ENCODE measurements around the gene RXFP1.
"Not testable (repeated sequence)": the region's sequence is repeated elsewhere in the genome, so short reads cannot be mapped to it uniquely, and the experiment has no call there.

Gene RXFP1

GRCh38 chr4:158622251-158622650 is 100.6 kb downstream of the RXFP1 start:
- no peak overlapping the region for H3K4me3 Mint-ChIP-seq
- no peak overlapping the region for H3K27ac Mint-ChIP-seq
- no peaks in the 10 kb centered on the region for H3K9me3 Mint-ChIP-seq
- H3K4me1 Mint-ChIP-seq = no peaks in the 10 kb centered on the region
- H3K36me3 Mint-ChIP-seq = no peaks in the 10 kb centered on the region
- H3K27me3 Mint-ChIP-seq = peaks cover 13% of the 10 kb centered on the region

DNA sequence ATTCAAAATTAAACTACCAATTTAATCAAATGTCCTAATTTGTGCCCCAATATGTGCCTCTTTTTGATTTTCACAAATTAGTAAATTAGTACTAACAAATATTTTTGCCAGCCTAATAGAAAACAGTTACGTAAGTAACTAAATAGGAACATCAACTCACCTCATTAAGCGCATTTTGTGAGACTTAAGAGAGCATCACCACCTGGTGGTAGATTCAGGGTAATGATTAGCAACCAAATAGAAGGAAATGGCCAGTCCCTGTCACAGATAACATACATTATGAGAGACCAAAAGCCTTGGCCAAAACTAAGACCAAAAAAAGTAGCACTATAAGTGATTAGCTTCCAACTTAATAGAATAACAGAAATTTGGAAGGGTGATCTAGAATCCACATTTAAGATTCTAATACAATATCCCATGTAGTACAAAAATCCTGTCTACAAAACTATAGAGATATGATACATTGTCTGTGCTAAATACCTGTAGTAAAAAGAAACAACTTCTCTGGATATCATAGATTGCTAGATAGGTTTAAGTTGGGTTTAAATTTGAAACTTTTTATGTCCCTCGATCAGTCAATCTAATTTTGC is 103.3 kb downstream of the RXFP1 start:
- Mint-ChIP-seq H3K4me3 (no peak overlapping the region), H3K27ac (no peak overlapping the region), H3K4me1 (no peaks in the 10 kb centered on the region), H3K27me3 (peaks cover 10% of the 10 kb centered on the region), H3K9me3 (no peaks in the 10 kb centered on the region), H3K36me3 (no peaks in the 10 kb centered on the region)

GRCh38 chr4:158625544-158625943 is 103.9 kb downstream of the RXFP1 start:
- Mint-ChIP-seq H3K4me1 (no peaks in the 10 kb centered on the region), H3K27ac (no peak overlapping the region), H3K9me3 (no peaks in the 10 kb centered on the region), H3K4me3 (no peak overlapping the region), H3K36me3 (no peaks in the 10 kb centered on the region), H3K27me3 (peaks cover 10% of the 10 kb centered on the region)

DNA sequence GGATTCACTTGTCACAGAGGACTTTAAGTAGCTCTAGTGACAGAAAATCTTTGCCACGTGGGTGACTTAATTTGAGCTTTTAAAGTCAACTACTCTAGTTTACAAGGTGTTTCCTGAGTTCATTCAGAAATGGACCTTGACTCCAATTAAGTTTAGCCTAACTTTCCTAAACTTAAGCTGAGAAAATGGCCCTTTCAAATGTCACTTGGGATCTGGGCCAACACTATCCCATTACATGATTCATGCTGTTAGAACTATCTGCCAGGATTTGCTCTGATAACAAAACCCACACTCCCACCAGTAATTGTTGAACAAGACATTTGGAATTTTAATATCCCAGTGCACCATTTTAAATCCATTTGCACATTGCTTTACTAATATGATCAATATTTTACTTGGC is 109.2 kb downstream of the RXFP1 start:
- Mint-ChIP-seq H3K27ac (no peak overlapping the region), H3K9me3 (no peaks in the 10 kb centered on the region), H3K4me1 (no peaks in the 10 kb centered on the region), H3K4me3 (no peak overlapping the region), H3K27me3 (peaks cover 5% of the 10 kb centered on the region), H3K36me3 (no peaks in the 10 kb centered on the region)

DNA sequence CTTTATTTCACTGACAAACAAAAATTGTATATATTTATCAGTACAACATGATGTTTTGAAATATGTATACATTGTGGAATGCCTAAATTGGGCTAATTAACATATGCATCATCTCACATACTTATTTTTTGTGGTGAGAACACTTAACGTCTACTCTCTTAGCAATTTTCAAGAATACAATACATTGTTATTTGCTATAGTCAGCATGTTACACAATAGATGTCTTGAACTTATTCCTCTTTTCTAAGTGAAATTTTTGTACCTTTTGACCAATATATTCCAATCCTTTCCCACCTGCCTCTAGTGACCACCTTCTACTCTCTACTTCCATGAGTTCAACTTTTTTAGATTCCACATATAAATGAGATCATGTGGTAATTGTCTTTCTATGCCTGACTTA is 114.9 kb downstream of the RXFP1 start:
- Mint-ChIP-seq H3K9me3 (no peaks in the 10 kb centered on the region), H3K27ac (no peak overlapping the region), H3K36me3 (no peaks in the 10 kb centered on the region), H3K4me1 (no peaks in the 10 kb centered on the region), H3K4me3 (no peak overlapping the region), H3K27me3 (peaks cover 16% of the 10 kb centered on the region)

GRCh38 chr4:158644356-158644755 is 122.7 kb downstream of the RXFP1 start:
- no peaks in the 10 kb centered on the region for H3K4me1 Mint-ChIP-seq
- H3K36me3 Mint-ChIP-seq = no peaks in the 10 kb centered on the region
- H3K27me3 Mint-ChIP-seq = peaks cover 21% of the 10 kb centered on the region
- H3K4me3 Mint-ChIP-seq = no peak overlapping the region
- H3K9me3 Mint-ChIP-seq = no peaks in the 10 kb centered on the region
- H3K27ac Mint-ChIP-seq = no peak overlapping the region

DNA sequence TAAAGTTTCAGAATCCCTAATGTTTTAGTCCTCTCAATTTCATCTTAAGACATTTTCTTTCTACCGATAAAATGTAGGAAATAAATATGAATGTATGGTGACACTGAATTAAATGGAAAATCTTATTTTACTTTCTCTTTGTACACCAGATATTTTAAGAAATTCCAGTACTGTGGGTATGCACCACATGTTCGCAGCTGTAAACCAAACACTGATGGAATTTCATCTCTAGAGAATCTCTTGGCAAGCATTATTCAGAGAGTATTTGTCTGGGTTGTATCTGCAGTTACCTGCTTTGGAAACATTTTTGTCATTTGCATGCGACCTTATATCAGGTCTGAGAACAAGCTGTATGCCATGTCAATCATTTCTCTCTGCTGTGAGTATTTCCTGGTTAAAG is 123.1 kb downstream of the RXFP1 start:
- Mint-ChIP-seq H3K4me1 (no peaks in the 10 kb centered on the region), H3K27me3 (peaks cover 21% of the 10 kb centered on the region)

GRCh38 chr4:158649111-158649680 is 127.5 kb downstream of the RXFP1 start:
- H3K9me3 Mint-ChIP-seq = no peaks in the 10 kb centered on the region
- H3K27me3 Mint-ChIP-seq = peaks cover 10% of the 10 kb centered on the region
- H3K27ac Mint-ChIP-seq = no peak overlapping the region
- H3K4me3 Mint-ChIP-seq = no peak overlapping the region
- H3K4me1 Mint-ChIP-seq = peaks cover 8% of the 10 kb centered on the region
- H3K36me3 Mint-ChIP-seq = no peaks in the 10 kb centered on the region

More for the DNA sequence above, 123.1 kb downstream of the RXFP1 start:
- Mint-ChIP-seq H3K27ac (no peak overlapping the region), H3K4me3 (no peak overlapping the region), H3K36me3 (no peaks in the 10 kb centered on the region), H3K9me3 (no peaks in the 10 kb centered on the region)

GRCh38 chr4:158652920-158653319 is 131.2 kb downstream of the RXFP1 start:
- Mint-ChIP-seq H3K27me3 (no peaks in the 10 kb centered on the region), H3K9me3 (no peaks in the 10 kb centered on the region), H3K36me3 (no peaks in the 10 kb centered on the region), H3K4me1 (peaks cover 8% of the 10 kb centered on the region), H3K4me3 (peak overlapping the region; percentile 57), H3K27ac (no peak overlapping the region)

DNA sequence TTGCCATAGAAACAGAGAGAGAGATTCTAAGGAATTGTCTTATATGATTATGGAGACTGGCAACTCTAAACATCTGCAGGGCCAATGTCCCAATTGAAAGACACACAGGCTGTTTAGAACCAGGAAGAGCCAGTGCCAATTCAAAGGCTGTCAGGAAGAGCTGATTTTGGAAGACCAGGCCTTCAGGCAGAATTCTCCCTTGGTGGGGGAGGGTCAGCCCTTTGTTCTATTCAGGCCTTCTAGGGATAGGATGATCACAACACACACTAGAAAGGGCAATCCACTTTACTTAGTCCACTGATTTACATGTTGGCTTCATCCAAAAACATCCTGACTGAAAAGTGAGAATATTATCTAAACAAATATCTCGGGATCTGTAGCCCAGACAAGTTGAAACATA is 134.8 kb downstream of the RXFP1 start:
- Mint-ChIP-seq H3K9me3 (no peaks in the 10 kb centered on the region), H3K4me1 (peaks cover 8% of the 10 kb centered on the region), H3K36me3 (no peaks in the 10 kb centered on the region), H3K4me3 (no peak overlapping the region), H3K27me3 (peaks cover 5% of the 10 kb centered on the region), H3K27ac (no peak overlapping the region)

DNA sequence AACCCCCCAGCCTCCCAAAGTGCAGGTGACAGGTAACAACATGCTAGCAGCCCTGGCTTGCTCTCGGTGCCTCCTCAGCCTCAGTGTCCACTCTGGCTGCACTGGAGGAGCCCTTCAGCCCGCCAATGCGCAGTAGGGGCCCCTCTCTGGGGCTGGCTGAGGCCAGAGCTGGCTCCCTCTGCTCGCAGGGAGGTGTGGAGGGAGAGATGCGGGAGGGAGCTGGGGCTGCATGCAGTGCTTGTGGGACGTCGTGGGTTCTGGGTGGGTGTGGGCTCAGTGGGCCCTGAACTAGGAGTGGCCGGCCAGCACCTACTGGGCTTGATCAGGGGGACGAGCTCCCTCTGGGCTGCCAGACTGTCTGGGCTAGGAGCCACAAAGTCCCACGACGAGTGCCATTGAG is 135.6 kb downstream of the RXFP1 start:
- H3K4me1 Mint-ChIP-seq = peaks cover 8% of the 10 kb centered on the region
- peaks cover 5% of the 10 kb centered on the region for H3K27me3 Mint-ChIP-seq
- no peaks in the 10 kb centered on the region for H3K36me3 Mint-ChIP-seq
- H3K9me3 Mint-ChIP-seq = no peaks in the 10 kb centered on the region
- no peak overlapping the region for H3K4me3 Mint-ChIP-seq
- no peak overlapping the region for H3K27ac Mint-ChIP-seq

DNA sequence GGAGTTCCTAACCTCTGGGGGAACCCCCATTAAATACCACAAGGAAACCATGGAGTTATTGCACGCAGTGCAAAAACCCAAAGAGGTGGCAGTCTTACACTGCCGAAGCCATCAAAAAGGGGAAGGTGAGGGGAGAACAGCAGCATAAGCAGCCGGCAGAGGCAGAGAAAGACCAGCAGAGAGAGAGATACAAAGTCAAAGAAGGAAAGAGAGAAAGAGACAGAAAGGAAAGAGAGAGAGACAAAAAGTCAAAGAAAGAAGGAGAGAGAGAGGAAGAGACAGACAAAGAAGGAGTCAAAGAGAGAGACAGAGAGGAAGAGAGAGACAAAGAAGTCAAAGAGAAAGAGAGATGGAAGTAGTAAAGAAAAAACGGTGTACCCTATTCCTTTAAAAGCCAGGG is 141.6 kb downstream of the RXFP1 start:
- not testable (repeated sequence) for H3K4me1 Mint-ChIP-seq, H3K27ac Mint-ChIP-seq, H3K36me3 Mint-ChIP-seq, H3K27me3 Mint-ChIP-seq, H3K4me3 Mint-ChIP-seq, H3K9me3 Mint-ChIP-seq

DNA sequence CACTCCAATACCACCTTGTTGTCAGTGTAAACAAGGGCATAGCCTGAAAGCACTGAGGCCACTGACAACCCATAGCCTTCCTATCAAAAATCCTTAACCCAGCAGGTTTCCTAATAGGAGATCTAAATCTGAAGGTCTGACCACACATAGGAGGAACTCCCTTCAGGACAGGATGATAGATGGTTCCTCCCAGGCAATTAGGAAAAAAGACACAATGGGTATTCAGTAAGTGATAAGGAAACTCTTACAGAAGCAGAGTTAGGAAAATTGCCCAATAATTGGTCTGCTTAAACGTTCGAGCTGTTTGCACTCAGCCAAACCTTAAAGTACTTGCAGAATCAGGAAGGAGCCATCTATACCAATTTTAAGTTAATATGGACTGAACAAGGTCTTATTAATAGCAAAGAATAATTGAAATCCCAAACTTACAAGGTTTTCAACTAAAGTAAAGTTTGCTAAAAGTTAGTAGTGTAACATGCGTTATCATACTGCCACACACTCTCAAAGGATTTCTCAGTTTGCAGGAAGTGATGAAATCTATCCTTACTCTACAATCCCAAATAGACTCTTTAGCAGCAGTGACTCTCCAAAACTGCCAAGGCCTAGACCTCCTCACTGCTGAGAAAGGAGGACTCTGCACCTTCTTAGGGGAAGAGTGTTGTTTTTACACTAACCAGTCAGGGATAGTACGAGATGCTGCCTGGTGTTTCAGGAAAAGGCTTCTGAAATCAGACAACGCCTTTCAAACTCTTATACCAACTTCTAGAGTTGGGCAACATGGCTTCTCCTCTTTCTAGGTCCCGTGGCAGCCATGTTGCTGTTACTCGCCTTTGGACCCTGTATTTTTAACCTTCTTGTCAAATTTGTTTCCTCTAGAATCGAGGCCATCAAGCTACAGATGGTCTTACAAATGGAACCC is 142.3 kb downstream of the RXFP1 start:
- not testable (repeated sequence) for H3K27me3 Mint-ChIP-seq, H3K36me3 Mint-ChIP-seq, H3K27ac Mint-ChIP-seq, H3K4me1 Mint-ChIP-seq, H3K4me3 Mint-ChIP-seq, H3K9me3 Mint-ChIP-seq

DNA sequence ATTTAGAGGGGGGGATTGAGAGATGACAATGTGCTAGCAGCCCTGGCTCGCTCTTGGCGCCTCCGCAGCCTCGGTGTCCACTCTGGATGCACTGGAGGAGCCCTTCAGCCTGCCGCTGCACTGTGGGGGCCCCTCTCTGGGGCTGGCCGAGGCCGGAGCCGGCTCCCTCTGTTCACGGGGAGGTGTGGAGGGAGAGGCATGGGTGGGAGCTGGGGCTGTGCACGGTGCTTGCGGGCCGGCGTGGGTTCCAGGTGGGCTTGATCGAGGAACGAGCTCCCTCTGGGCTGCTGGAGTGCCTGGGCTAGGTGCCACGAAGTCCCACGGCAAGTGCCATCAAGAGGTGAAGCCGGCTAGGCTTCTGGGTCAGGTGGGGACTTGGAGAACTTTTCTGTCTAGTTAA is 143.1 kb downstream of the RXFP1 start:
- H3K9me3 Mint-ChIP-seq = no peaks in the 10 kb centered on the region
- no peak overlapping the region for H3K27ac Mint-ChIP-seq
- H3K4me1 Mint-ChIP-seq = peaks cover 3% of the 10 kb centered on the region
- no peaks in the 10 kb centered on the region for H3K36me3 Mint-ChIP-seq
- H3K4me3 Mint-ChIP-seq = no peak overlapping the region
- peaks cover 2% of the 10 kb centered on the region for H3K27me3 Mint-ChIP-seq

GRCh38 chr4:158666892-158667291 is 145.2 kb downstream of the RXFP1 start:
- Mint-ChIP-seq H3K4me1 (peaks cover 11% of the 10 kb centered on the region), H3K27ac (no peak overlapping the region), H3K4me3 (no peak overlapping the region)

GRCh38 chr4:158667651-158668198 is 146.0 kb downstream of the RXFP1 start:
- Mint-ChIP-seq H3K9me3 (no peaks in the 10 kb centered on the region), H3K27me3 (no peaks in the 10 kb centered on the region), H3K27ac (no peak overlapping the region), H3K4me3 (no peak overlapping the region), H3K36me3 (no peaks in the 10 kb centered on the region), H3K4me1 (peaks cover 12% of the 10 kb centered on the region)

More at GRCh38 chr4:158666892-158667291, 145.2 kb downstream of the RXFP1 start:
- Mint-ChIP-seq H3K27me3 (no peaks in the 10 kb centered on the region), H3K36me3 (no peaks in the 10 kb centered on the region), H3K9me3 (no peaks in the 10 kb centered on the region)
